Hepatocyte (in vitro differentiated cells): ENCODE data around the gene ANAPC5.

ENCODE experiments used
- EZH2 ChIP-seq: fragments of 200-600 bp; sonication (generic); IDR thresholded peaks from 2 replicates; pipeline ENCODE4 v1.6.1; 2016; ENCODE audit warnings: antibody characterized with exemption, mild to moderate bottlenecking, borderline replicate concordance
- TF ChIP-seq, protein P1 (sequence below): fragments of 200-600 bp; sonication (generic); IDR thresholded peaks from 2 replicates; pipeline ENCODE4 v1.5.1; 2016; ENCODE audit warnings: antibody characterized with exemption, mild to moderate bottlenecking; ENCODE audit not compliant: poor library complexity

DNA sequence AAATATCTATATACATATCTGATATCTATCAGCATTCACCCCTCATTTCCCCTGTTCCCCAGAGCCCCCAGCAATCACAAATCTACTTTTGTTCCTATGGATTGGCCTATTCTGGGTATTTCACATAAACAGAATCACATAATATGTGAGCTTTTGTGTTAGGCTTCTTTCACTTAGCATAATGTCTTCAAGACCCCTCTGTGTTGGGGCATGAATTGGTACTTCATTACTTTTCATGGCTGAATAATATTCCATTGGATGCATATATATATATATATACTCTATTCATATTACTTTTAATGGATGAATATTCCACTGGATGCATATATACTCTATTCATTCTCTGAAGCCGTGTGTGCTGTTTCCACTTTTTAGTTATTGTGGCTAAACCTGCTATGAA lies 84.4 kb downstream of the ANAPC5 start:
- TF ChIP-seq, protein P1, sequence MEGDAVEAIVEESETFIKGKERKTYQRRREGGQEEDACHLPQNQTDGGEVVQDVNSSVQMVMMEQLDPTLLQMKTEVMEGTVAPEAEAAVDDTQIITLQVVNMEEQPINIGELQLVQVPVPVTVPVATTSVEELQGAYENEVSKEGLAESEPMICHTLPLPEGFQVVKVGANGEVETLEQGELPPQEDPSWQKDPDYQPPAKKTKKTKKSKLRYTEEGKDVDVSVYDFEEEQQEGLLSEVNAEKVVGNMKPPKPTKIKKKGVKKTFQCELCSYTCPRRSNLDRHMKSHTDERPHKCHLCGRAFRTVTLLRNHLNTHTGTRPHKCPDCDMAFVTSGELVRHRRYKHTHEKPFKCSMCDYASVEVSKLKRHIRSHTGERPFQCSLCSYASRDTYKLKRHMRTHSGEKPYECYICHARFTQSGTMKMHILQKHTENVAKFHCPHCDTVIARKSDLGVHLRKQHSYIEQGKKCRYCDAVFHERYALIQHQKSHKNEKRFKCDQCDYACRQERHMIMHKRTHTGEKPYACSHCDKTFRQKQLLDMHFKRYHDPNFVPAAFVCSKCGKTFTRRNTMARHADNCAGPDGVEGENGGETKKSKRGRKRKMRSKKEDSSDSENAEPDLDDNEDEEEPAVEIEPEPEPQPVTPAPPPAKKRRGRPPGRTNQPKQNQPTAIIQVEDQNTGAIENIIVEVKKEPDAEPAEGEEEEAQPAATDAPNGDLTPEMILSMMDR = no peak
- no peak for TF ChIP-seq EZH2
